ENCODE measurements around the gene CCR3. TPM values are rescaled to one million over a fixed set of nuclear protein-coding genes. Genes with fewer than 3 reads are reported as not detected.

Gene CCR3
- total RNA-seq, 1 donor from 2014 or later: not detected

DNA sequence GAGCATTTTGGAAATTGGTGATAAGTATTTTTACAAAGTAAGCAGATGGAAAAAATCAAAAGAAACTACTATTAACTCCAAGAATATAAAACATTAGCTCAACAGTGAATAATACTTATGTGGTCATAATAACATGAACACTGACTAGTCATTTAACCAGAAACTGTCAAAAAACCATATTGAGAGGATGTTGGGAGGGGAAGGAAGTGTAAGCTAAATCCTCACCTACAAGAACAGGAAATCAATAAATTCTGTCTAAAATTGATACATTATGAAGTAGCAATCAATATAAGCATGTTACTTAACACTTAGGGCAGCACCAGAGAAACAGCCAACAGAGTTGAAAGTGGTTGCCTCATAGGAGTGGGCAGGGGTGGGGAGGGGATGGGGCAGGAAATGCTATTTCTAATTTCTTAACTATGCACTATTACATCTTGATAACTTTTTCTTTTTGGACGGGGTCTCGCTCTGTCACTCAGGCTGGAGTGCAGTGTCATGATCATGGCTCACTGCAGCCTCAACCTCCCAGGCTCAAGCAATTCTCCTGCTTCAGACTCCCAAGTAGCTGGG lies 41.7 kb downstream of the CCR3 start:
- intact Hi-C loops (cut with DNase I): no loop called here
- Histone ChIP-seq H3K36me3 (no peaks in the 10 kb centered on the region), H3K9me3 (no peaks in the 10 kb centered on the region), H3K27ac (no peak overlapping the region), H3K27me3 (no peaks in the 10 kb centered on the region), H3K4me1 (peaks cover 10% of the 10 kb centered on the region), H3K4me3 (no peak overlapping the region)
- no peak for DNase-seq (ENCODE audit: extremely low spot score in 2 of 2)
- no peak for TF ChIP-seq POLR2A (IDR thresholded peaks at IDR 0.05)
- TF ChIP-seq, protein P1, sequence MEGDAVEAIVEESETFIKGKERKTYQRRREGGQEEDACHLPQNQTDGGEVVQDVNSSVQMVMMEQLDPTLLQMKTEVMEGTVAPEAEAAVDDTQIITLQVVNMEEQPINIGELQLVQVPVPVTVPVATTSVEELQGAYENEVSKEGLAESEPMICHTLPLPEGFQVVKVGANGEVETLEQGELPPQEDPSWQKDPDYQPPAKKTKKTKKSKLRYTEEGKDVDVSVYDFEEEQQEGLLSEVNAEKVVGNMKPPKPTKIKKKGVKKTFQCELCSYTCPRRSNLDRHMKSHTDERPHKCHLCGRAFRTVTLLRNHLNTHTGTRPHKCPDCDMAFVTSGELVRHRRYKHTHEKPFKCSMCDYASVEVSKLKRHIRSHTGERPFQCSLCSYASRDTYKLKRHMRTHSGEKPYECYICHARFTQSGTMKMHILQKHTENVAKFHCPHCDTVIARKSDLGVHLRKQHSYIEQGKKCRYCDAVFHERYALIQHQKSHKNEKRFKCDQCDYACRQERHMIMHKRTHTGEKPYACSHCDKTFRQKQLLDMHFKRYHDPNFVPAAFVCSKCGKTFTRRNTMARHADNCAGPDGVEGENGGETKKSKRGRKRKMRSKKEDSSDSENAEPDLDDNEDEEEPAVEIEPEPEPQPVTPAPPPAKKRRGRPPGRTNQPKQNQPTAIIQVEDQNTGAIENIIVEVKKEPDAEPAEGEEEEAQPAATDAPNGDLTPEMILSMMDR (IDR thresholded peaks at IDR 0.05): no peak
- no peak for TF ChIP-seq POLR2AphosphoS5 (IDR thresholded peaks at IDR 0.05; ENCODE audit: insufficient read depth in 1 of 2, low read depth in 1 of 2)

DNA sequence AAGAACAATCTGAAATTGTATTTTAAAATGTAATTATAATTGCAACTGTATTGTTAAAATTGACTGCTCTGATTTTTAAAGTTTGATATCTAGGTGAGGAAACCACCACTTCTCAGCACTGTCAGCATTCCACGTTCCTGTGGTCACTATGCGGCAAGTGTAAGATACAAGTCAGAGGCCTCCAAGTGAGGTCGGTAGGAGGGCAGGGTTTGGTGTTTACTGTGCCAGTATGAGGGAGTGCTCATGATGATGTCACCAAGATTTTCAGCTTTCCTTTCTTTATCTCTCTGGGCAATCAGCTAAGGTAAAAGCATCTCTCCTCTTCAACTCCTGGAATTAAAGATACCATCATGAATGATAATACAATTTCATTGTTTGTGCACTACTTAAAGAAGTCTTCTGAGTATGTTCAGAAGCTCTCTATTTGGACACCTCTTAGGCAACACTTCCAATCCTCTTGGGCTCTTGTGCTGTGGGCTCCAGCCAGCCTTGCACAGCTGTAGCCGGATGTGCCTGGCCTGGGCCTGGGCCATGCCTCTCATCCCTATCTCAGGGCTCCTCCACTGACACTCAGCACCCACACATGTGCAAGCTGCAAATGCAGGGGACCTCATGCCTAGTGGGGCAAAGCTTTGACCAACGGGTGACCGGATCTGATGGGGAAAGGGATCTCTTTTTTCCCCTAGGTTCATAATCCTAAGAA lies 42.9 kb downstream of the CCR3 start:
- Histone ChIP-seq H3K27ac (no peak overlapping the region), H3K4me3 (no peak overlapping the region), H3K36me3 (no peaks in the 10 kb centered on the region), H3K4me1 (peaks cover 10% of the 10 kb centered on the region), H3K9me3 (no peaks in the 10 kb centered on the region), H3K27me3 (no peaks in the 10 kb centered on the region)
- intact Hi-C loops (cut with DNase I): no loop called here
- no peak for DNase-seq (ENCODE audit: extremely low spot score in 2 of 2)
- TF ChIP-seq POLR2A (IDR thresholded peaks at IDR 0.05) (no peak), POLR2AphosphoS5 (IDR thresholded peaks at IDR 0.05; ENCODE audit: insufficient read depth in 1 of 2, low read depth in 1 of 2) (no peak)
- TF ChIP-seq, protein P1 (IDR thresholded peaks at IDR 0.05): no peak

DNA sequence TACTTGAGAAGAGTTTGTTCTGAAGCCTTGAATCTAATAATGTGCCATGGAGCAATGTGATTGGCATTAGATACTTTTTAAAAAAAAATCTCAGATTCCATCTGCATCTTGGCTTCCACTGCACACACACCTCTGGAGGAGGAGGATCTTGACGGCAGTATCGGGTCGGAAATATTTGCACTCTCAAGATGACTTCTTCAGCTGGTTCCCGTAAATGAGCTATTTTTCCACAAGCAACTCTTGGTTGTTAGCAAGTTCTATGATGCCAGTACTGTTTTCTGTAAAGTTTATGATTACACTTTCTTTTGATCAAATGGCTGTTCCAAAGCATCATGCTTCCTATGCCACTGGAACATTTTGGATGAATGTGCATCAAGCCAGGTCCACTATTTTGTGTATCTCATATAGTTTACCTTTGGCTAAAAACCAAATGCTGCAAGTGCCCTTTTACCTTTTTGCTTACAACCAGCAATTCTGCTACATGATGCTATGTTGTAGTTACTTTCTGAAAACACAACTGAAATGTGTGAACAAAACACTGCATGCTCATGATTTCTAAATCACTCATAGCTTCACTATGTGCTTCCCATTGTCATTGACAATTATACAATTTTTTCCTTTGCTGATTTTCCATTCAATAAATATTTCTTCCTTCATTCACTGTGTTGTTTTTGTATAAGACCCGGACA lies 43.8 kb downstream of the CCR3 start:
- no peak overlapping the region for H3K4me3 ChIP-seq
- peaks cover 10% of the 10 kb centered on the region for H3K4me1 ChIP-seq
- H3K9me3 ChIP-seq: no peaks in the 10 kb centered on the region
- DNase-seq (ENCODE audit: extremely low spot score in 2 of 2): no peak
- TF ChIP-seq, protein P1 (IDR thresholded peaks at IDR 0.05): no peak
- TF ChIP-seq POLR2A (IDR thresholded peaks at IDR 0.05): no peak
- no peak for TF ChIP-seq POLR2AphosphoS5 (IDR thresholded peaks at IDR 0.05; ENCODE audit: insufficient read depth in 1 of 2, low read depth in 1 of 2)
- H3K27ac ChIP-seq: no peak overlapping the region
- H3K27me3 ChIP-seq: no peaks in the 10 kb centered on the region
- no peaks in the 10 kb centered on the region for H3K36me3 ChIP-seq
- intact Hi-C loops (cut with DNase I): no loop called here

DNA sequence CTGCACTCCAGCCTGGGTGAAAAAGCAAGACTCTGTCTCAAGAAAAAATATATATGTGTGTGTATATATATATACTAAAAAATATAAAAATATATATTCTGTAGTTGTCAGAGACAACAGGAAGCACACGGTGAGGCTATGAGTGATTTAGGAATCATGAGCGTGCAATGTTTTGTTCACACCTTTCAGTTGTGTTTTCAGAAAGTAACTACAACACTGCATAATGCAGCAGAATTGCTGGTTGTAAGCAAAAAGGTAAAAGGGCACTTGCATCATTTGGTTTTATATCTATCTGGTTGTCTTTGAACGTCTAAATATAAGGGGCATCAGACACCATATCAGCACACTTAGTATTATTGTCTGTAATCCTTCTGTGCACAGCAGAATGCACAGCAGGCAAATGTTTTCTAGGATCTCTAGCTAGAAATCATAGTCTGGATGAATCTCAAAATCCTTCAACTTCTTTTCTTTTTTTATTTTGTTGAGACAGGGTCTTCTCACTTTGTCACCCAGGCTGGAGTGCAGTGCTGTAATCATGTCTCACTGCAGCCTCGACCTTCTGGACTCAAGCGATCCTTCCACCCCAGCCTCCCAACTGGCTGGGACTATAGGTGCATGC lies 44.8 kb downstream of the CCR3 start:
- no peaks in the 10 kb centered on the region for H3K36me3 ChIP-seq
- DNase-seq (ENCODE audit: extremely low spot score in 2 of 2): no peak
- peaks cover 1% of the 10 kb centered on the region for H3K4me1 ChIP-seq
- no peaks in the 10 kb centered on the region for H3K9me3 ChIP-seq
- no peaks in the 10 kb centered on the region for H3K27me3 ChIP-seq
- no peak overlapping the region for H3K4me3 ChIP-seq
- intact Hi-C loops (cut with DNase I): no loop called here
- no peak overlapping the region for H3K27ac ChIP-seq
- TF ChIP-seq POLR2A (IDR thresholded peaks at IDR 0.05) (no peak), POLR2AphosphoS5 (IDR thresholded peaks at IDR 0.05; ENCODE audit: insufficient read depth in 1 of 2, low read depth in 1 of 2) (no peak)
- TF ChIP-seq, protein P1 (IDR thresholded peaks at IDR 0.05): no peak
